Measurements from ENCODE around the gene EVI2A. TPM values are rescaled to one million over a fixed set of nuclear protein-coding genes. Genes with fewer than 3 reads are reported as not detected.
"Not testable (repeated sequence)": the region's sequence is repeated elsewhere in the genome, so short reads cannot be mapped to it uniquely, and the experiment has no call there.

The EVI2A gene
- polyA plus RNA-seq, 1 experiment, result 1.2 TPM

- H3K27me3 ChIP-seq (ENCODE audit: control insufficient read depth, insufficient read depth, low read length), result no peaks in the 10 kb centered on the region
- no peak within 1 kb of the TSS for H3K4me3 ChIP-seq (ENCODE audit: low read depth, low read length)
- ChIA-PET CTCF (no interaction called here), POLR2A (no interaction called here)
- TF ChIP-seq CTCF (IDR thresholded peaks at IDR 0.05; ENCODE audit: low read depth, low read length), result no peak
- no peaks in the 10 kb centered on the region for H3K9me3 ChIP-seq (ENCODE audit: control insufficient read depth, insufficient read depth, low read length)
- no peak within 1 kb of the TSS for H3K27ac ChIP-seq (ENCODE audit: low read depth, low read length)
- DNase-seq (ENCODE audit: low read depth, low spot score), result no peak
These were observed 7.2 kb downstream of the EVI2A start, which contains the start of gene EVI2B for GRCh38 chr17:31313982-31314781. EVI2B (minus strand) TSS chr17:31314054; CDS start chr17:31305609, 8,445 bp downstream.

GRCh38 chr17:31312223-31312622 lies 9.2 kb downstream of the EVI2A start:
- CTCF ChIA-PET; H3K27ac ChIP-seq (ENCODE audit: low read depth, low read length); POLR2A ChIA-PET: not testable (repeated sequence)

GRCh38 chr17:31311526-31311925 lies 9.9 kb downstream of the EVI2A start:
- no peaks in the 10 kb centered on the region for H3K9me3 ChIP-seq (ENCODE audit: control insufficient read depth, insufficient read depth, low read length)
- POLR2A ChIA-PET, result no interaction called here
- H3K27me3 ChIP-seq (ENCODE audit: control insufficient read depth, insufficient read depth, low read length), result no peaks in the 10 kb centered on the region
- DNase-seq (ENCODE audit: low read depth, low spot score), result no peak
- H3K4me3 ChIP-seq (ENCODE audit: low read depth, low read length), result no peak overlapping the region
- no peak overlapping the region for H3K27ac ChIP-seq (ENCODE audit: low read depth, low read length)
- CTCF ChIA-PET, result no interaction called here
- no peak for TF ChIP-seq CTCF (IDR thresholded peaks at IDR 0.05; ENCODE audit: low read depth, low read length)

More at GRCh38 chr17:31312223-31312622, 9.2 kb downstream of the EVI2A start:
- H3K9me3 ChIP-seq (ENCODE audit: control insufficient read depth, insufficient read depth, low read length); DNase-seq (ENCODE audit: low read depth, low spot score); H3K27me3 ChIP-seq (ENCODE audit: control insufficient read depth, insufficient read depth, low read length); H3K4me3 ChIP-seq (ENCODE audit: low read depth, low read length): not testable (repeated sequence)

GRCh38 chr17:31310886-31311285 lies 10.5 kb downstream of the EVI2A start:
- Histone ChIP-seq H3K9me3 (ENCODE audit: control insufficient read depth, insufficient read depth, low read length) (no peaks in the 10 kb centered on the region), H3K27ac (ENCODE audit: low read depth, low read length) (no peak overlapping the region), H3K27me3 (ENCODE audit: control insufficient read depth, insufficient read depth, low read length) (no peaks in the 10 kb centered on the region), H3K4me3 (ENCODE audit: low read depth, low read length) (no peak overlapping the region)
- ChIA-PET CTCF (no interaction called here), POLR2A (no interaction called here)
- TF ChIP-seq CTCF (IDR thresholded peaks at IDR 0.05; ENCODE audit: low read depth, low read length), result no peak
- no peak for DNase-seq (ENCODE audit: low read depth, low spot score)

GRCh38 chr17:31310260-31310659 lies 11.2 kb downstream of the EVI2A start:
- DNase-seq (ENCODE audit: low read depth, low spot score), result no peak
- POLR2A ChIA-PET, result no interaction called here
- H3K27ac ChIP-seq (ENCODE audit: low read depth, low read length), result no peak overlapping the region
- no peak overlapping the region for H3K4me3 ChIP-seq (ENCODE audit: low read depth, low read length)
- no peaks in the 10 kb centered on the region for H3K9me3 ChIP-seq (ENCODE audit: control insufficient read depth, insufficient read depth, low read length)
- TF ChIP-seq CTCF (IDR thresholded peaks at IDR 0.05; ENCODE audit: low read depth, low read length), result no peak
- no peaks in the 10 kb centered on the region for H3K27me3 ChIP-seq (ENCODE audit: control insufficient read depth, insufficient read depth, low read length)
- CTCF ChIA-PET, result no interaction called here

All from AG04450 (cell line).